RKO (cell line): ENCODE results near the gene TCF20.

Experiments used
- DNase-seq: peaks from one replicate; pipeline ENCODE4 v3.0.0-alpha.2; 2016; ENCODE audit warnings: low spot score

The TCF20 gene

DNA sequence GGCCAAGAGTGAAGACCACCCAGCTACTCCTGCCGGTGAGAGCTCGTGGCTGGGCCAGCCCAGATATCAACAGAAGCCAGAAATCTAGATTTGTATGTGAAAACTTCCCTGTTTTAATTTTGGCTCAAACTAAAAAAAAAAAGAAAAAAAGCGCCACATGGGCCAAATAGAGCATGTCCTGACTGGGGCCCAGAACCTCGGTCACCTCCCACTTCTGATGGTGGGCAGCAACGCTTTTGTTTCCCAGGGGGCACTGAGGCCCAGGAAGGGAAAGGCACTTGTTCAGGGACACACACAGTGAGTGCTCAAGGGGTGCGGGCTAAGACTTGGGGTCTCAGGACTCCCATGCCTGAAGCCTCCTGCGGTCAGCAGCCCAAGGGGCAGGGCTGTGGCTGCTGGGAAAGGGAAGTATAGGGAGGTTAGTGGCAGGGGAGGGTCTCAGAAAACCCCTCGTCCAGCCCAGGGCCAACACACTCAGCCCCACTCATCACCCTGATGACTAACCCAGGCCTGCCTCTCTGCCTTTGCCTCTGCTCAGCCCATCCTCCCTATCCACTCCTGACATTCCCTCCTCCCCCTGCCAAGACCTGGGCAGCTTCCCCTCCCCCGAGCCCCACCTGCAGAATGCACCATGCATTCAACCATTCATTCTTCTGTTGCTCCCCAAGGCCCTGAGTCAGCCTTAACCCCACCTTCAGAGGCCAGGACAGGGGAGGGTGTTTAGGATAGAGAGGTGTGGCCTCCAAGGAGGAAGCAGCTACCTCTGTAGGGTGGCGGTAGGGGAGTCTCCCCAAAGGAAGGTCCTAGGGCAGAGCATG lies 30.0 kb upstream of the TCF20 start:
- DNase-seq = no peak

DNA sequence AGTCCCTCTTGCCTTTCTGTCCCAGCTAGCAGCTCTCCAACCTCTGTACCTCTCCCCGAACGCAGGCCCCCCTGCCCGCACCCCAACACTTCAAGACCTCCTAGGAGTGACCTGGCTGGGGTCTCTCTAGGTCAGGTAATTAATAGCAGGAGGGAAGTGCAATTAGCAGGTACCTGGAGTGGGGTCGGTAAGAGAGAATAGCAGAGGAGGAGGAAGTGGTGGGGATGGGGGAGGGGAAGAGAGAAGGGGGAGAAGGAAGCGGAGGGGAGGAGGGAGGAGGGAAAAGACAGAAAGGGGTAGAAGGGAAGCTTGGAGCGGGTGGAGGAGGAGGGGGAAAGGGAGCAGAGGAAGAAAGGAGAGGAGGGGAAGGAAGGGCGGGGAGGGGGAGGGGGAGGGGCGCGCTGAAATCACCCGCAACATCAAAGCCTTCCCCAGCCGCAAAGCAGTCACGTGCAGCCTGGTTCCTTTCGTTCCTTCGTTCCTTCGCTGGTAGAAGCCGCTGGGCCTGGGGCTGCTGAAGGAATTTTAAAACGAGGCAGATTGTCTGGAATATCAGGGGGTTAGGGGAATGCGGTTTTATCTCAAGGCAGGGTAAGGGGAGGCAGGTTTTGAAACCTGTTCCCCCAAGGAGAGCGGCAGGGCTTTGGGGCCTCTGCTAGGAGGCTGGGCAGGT lies 29.3 kb upstream of the TCF20 start:
- DNase-seq = no peak

DNA sequence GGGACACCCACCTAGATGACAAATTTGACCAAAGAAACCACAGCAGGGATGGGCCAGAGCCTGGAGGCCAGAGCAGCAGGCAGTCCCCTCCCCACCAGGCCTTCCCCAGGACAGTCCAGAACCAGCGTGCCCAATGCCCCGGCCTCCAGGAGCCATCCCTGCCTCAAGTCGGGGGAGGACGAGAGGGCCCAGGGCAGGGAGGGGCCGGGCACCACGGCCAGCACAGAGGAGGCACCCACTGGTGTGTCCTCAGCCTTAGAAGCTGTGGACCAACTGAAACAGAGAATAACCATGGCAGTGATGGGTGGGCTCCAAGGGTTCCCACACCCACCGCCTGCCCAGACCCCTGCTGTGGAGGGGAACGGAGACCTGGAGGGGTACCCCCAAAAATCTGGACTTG lies 28.3 kb upstream of the TCF20 start:
- DNase-seq = no peak

DNA sequence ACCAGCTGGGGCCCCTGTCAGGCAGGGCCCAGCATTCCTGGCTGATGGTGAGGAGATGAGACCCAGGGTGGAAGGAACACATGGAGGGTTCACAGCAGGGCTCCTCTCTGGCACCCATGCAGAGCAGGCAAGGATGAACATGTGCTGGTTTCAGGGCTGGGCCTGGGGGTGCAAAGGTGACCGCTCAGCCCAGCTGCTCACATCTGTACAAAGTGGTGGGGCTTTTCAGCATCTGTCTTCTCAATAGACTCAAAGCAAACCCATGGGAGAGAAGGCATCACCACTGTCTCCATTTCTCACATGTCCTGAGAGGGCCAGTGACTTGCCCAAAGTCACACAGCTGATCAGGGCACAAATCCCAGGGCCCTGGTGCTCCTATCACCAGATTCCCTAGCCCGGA lies 27.3 kb upstream of the TCF20 start:
- no peak for DNase-seq

DNA sequence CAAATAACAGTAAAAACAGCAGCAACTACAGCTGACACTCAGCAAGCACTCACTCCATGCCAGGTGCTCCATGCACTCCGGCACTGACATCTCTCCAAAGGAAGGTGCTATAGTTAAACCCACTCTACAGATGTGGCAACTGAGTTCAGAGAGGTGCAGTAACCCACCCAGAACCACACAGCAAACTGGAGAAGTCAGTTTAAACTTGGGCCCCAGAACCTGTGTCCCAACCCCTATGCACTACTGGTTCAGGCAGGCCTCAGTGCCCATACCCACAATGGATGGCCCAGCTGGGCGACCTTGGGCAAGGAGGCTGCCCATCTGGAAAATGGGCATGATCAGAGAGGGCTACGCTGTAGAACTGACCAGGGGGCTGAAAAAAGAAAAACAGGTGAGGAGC lies 26.4 kb upstream of the TCF20 start:
- DNase-seq = no peak

DNA sequence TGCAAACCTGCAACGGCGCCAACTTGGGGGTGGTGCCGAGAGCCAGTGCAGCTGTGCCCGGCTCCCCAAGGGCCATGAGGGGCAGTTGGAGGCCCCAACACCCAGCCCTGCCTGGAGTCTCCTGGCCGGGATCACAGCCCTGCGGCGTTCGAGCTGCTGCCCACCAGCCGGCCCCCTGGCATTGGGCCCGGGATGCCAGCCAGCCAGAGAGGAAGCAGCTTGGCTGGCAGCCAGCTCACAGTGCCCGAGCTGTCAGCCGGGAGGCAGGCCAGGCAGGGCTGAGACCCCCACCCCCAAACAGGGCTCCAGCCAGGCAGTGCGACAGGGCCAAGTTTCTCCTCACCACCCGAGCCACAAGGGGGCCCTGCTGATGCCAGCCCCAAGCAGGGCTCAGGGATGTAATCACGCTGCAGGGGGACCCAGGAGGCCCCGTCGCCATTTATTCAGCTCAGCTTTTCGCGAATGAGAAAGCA lies 26.0 kb upstream of the TCF20 start:
- no peak for DNase-seq

DNA sequence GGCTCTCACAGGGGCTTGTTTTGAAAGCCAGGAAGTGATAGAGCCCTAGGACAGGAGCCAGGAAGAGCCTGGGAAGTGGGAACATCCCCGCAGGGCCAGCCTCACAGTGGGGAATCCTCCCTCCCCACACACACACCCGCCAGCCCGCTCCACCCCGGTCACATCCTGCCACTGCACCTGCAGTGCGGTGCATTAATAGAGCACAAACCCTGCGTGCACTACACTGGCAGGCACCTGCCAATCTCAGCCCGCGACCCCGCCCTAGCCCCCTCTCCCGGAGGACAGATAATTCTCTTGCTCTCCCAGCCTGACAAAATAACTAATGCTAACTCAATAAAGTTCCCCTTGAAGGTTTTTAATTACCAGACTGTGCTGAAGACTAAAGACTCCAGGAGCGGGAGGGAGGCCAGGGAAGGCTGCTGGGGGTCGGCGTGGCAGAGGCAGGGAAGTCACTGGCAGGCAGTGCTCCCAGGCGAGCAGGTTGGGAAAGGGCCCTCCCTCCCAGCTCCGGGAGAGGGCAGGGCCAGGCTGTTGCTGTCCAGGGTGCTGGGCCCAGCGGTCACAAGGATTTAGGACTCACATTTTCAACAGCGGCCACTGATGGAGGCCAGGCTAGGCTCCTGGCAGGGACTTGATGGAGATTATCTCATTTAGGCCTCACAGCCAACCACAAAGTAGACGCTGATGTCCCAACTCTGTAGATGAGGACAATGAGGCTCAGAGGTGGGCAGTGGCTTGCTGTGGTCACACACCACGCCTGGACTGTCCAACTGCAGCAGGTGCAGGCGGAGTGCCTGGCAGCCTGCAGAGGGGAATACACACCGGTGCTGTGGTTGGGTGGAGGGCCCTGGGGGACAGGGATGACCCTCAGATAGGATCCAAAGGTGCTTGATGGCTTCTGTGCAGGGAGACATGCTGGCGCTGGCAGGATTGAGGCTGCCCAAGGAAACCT lies 23.9 kb upstream of the TCF20 start:
- DNase-seq = peak; percentile 15

DNA sequence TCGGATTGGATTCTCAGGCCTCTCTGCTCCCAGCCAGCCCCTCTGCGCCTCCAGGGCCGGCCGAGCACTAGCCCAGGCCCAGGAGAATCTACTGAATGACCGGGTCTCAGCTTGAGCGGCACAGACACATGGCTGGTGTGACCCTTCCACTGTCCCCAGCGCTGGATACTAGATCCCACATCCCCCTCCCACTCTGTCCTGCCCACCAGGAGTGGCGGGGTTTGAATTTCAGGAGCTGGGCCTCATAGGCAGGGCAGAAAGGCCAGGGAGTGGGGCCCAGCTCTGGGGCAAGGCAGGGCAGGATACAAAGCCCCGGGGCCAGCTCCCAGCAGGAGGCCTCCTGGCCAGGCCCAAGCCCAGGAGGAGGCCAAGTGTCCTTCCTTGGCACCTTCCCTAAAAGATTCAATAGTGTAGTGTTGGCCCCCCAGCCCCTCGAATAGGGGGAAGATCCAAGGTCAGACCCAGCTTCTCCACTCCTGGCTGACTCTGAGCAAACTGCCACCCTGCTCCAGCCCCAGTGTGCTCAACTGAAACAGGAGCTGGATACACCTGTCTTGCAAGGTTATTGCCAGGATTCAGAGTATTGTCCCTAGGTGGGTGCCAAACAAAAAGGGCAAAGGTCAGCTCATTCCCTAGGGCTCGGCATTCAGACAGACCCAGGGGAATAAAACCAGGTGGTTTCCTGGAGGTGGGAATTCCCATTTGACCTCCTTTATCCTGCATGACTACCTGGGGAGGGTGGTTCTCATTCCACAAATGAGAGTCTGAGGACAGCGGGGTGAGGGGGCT lies 22.5 kb upstream of the TCF20 start:
- no peak for DNase-seq

DNA sequence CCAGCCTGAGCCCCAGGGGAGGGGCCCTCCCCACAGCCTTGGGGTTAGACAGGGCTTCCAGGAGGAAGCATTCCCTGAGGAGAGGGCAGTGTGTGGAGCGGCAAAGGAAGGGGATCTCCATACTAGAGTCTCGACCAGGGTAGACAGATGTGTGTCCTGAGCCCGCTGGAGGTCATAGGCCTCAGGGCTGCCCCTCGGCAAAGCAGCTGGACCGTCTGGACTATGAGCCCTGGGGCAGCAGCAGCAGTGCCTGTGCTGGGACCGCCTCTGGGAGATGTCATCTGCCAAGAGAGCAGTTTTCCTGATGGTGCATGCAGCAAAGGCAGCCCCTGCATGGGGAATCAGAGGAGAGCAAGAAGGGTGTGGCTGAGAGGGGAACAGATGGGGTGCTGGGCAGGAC lies 20.8 kb upstream of the TCF20 start:
- no peak for DNase-seq

DNA sequence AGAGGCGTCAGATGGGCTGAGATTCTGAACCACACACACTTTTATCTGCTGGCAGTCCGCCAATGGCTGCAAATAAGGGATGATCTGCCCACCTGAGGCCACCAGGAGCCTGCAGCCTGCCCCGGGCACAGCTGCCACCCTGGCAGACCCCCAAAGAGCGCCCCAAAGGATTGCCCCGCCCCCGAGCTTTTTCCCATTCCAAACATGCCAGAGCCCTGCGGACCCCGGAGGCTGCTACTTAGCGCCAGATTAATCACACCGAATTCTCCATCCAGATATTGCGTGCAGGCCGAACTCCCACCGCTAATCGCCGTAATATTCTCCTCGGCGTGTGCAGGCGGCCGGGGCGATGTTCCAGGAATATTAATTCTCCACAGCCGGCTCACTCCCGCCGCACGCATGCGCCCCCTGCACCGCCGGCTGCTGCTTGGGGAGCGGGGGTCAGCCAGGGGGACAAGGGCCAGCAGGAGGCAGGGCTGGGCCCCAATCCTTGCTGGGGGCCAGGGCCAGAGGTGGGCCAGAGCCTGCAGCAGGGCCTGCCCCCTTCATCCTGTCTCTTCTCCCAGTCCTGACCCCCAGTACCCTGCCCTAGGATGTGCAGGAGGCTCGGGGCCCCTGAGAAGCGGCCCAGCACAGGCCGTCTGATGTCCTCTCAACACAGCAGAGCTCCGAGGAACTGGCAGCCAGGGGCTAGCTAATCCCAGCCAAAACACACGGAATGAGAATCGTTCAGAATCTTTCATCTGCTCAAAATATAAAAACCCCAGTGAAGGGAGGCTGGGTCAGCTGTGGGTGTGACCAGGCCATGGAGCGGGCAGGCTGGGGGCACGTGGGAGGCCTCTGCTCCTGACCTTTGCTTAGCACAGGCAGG lies 19.5 kb upstream of the TCF20 start:
- DNase-seq = no peak

DNA sequence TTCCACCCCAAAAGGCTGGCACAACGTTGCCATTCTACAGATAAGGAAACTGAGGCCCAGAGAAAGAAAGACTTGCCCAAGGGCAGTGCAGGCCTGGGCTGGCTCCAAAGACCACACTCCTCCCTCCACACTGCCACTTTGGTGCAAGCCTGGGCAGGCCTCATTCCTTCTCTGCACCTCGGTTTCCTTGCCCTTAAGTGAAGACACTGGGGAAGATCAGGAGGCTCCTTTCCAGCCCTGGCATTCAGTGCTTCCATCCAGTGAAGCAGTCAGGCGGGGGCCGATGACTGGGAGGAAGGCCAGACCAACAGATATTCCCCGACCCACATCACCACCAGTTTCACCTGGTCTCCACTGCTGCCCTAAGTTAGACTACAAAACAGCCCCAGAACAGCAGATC lies 18.3 kb upstream of the TCF20 start:
- DNase-seq = no peak

DNA sequence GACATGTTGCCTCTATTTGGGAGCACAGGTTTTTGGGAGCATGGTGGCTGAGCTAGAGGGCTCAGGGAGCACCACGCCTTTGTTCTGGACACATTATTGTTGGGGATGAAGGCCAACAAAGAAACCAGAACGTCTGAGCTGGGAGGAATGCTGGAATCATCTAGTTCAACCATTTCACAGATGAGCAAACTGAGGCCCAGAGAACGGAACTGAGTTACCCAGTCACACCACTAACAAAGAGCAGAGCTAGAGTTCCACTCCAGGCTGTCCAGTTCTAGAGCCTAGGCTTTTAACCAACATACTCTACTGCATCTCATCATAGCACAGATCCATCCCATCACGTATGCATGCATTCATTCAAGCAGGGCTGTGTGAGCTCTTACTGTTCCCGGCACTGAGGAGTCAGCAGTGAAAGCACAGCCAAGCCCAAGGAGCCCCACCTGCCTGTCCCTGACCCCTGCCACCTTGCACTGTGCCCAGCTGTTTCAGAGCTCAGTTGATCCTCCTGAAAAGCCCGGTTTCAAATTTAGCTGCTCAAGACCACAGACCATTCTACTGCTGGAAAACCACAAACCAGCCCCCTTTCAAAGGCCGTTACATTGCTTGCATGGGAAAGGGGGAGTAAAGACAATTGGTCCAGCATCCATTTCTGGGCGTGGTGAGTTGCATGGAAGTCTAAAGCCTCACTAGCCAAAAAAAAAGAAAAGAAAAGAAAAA lies 16.9 kb upstream of the TCF20 start:
- no peak for DNase-seq

DNA sequence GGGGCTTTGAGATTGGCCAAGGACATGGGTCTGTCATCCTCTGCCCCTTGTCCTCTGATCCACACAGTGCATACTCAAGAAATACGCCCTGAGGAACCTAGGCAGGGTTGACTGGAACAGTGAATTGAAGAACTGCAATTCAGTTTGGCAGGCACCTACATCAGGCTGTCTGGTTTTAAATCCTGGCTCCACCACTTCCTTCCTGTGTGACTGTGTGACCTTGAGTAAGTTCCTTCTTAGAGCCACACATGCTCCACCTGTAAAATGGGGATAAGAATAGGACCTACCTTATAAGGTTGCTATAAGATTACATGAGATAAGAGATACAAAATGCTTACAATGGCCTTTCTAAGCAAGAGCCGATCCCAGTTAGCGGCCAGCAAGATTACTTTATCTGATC lies 15.8 kb upstream of the TCF20 start:
- no peak for DNase-seq

DNA sequence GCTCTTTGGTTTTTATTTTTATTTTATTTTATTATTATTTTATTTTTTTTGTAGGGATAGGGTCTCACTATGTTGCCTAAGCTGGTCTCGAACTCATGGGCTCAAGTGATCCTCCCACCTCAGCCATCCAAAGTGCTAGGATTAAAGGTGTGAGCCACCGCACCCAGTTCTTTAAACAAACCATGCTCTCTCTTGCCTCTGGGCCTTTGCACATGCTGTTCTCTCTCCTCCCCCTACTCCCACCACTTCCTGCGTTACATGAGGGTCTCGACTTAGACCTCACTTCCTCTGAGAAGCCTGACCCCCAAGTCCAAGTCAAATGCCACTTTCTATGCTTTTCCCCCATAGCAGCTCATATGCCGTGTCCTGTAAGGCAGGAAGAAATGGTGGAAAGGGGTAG lies 15.2 kb upstream of the TCF20 start:
- DNase-seq = no peak

DNA sequence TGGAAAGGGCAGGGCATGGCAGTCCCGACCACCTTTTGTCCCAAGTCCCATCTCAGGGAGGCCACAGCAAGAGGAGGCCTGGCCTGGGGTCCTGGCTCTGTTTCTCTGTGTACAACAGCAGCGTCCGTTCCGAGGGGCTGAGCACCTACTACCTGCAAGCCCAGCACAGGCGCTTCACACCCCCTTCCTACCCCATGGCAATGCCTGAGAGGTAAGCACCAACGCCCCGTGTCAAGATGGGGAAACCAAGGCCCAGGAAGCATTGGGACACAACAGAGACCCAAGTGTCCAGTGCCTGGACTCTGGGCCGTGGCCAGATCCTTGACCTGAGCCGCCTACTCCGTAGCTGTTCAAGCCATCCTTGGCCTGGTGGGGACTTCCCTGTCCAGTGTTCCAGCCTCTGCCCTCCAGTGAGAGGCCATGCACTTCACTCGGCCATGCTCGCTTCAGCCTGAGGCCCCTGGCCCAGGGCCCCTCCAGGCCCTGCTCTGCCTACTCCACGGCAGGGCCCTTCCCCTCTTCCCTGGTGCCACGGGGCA lies 14.3 kb upstream of the TCF20 start:
- DNase-seq = no peak

DNA sequence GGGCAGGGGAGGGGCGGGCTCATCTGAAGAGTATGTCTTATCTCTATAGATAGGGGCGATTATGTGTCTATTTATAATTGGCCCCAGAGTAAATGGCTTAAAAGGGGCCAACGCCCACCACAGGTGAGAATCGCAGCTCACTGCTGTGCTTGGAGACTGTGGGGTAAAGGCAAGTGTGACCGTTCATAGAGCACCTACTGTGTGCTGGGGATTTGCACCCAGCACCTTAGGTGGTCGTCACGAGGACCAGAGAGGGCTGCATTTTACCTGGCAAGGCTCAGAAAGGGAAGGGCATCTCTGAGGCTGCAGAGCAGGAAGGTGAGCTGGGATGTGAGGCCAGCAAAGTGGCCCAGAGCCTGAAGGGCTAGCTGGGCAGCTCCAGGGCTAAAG lies 13.7 kb upstream of the TCF20 start:
- no peak for DNase-seq

DNA sequence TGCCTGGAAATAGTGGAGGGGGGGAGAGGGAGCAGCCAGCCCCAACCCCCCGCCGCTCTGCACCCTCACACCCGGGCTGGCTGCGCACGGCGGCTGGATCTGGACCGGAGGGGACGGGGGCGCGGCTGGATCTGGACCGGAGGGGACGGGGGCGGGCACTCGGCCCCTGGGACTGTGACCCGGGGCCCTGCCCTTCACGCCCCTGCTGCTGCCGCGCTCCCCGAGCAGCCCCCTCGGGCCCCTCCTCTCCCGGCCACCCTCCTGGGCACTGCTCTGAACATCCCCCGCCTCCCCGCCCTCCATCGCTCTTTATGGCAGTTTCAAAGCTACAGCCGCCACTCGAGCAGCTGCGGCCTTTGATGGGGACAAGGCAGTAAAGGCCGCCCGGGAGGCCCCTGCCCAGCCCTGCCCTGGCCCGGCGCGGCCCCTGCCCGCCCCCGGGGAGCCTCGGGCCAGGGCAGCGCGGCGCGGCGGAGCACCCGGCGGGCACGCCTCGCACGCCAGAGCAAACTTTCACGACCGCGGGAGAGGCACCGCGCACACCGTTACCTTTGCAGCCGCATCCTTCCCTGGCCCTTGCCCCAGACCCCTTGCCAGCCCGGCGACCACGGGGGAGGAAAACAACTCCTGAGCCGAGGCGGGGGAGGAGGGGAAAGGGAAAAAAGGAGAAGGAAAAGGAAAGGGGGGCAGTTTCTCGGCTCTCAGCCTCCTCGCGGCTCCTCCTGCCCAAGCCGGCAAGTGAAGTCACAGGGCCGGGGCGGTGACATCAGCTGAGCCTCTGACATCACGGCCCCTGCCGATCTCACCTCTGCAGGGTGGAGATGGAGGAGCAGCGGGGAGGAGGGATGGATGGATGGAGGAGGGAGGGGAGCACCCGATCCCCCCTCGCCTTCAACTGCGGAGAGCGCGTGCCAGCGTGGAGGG lies 13.1 kb upstream of the TCF20 start:
- no peak for DNase-seq

DNA sequence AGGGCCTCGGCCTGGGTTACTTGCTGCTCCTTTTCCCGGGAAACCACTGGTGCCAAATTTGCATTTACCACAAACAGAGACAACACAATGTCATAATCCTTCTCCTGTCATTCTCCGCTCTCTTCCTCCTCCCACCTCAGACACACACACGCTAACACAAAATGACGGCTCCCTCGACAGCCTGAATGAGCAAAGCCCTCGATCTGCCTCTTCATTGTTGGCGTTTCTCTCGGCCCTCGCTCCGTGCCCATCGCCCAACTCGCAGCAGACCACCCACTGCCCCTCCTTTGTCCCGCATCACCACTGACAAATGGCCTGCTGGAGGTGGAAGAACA lies 12.5 kb upstream of the TCF20 start:
- DNase-seq = no peak
